Tibial nerve (tissue), 4 donors: ENCODE results near the gene RHEB. TPM values are rescaled to one million over a fixed set of nuclear protein-coding genes. Genes with fewer than 3 reads are reported as not detected.
A peak's percentile ranks its signal among the peaks of the same experiment; 100 is the strongest.

Experiments used
- DNase-seq, 2 donors: peaks; one replicate each; pipeline ENCODE4 v3.0.0-alpha.2; 2019; ENCODE audit warnings: low spot score in 2 of 2
- H3K27ac ChIP-seq, 4 donors: fragments of 200-600 bp; sonication (generic) in 3 of 4; one replicate each; pipeline ENCODE4 v1.5.1; 2017 to 2019; ENCODE audit warnings: mild to moderate bottlenecking in 1 of 4
- H3K27me3 ChIP-seq, 2 donors: fragments of 200-600 bp; sonication (generic) in 1 of 2; one replicate each; pipeline versions ENCODE4 v1.5.1 to v1.6.0; 2017 to 2019
- H3K36me3 ChIP-seq, 3 donors: fragments of 200-600 bp; sonication (generic); one replicate each; pipeline ENCODE4 v1.5.1; 2018 to 2019
- H3K4me1 ChIP-seq, 4 donors: fragments of 200-600 bp; sonication (generic) in 3 of 4; one replicate each; pipeline ENCODE4 v1.5.1; 2017 to 2019
- H3K4me3 ChIP-seq, 4 donors: fragments of 200-600 bp; sonication (generic) in 3 of 4; one replicate each; pipeline ENCODE4 v1.5.1; 2017 to 2019; ENCODE audit warnings: mild to moderate bottlenecking in 1 of 4, moderate library complexity in 1 of 4
- H3K9me3 ChIP-seq, 4 donors: fragments of 200-600 bp; sonication (generic) in 3 of 4; one replicate each; pipeline ENCODE4 v1.5.1; 2017 to 2019
- CTCF ChIP-seq, 5 experiments: fragments of 200-600 bp in 3 of 5; fragments of 450-650 bp in 2 of 5; sonication (generic) in 3 of 5; IDR thresholded peaks; one replicate each; pipeline ENCODE4 v1.5.1; 2016 to 2019; ENCODE audit warnings: antibody characterized with exemption in 5 of 5, mild to moderate bottlenecking in 3 of 5, moderate library complexity in 2 of 5
- EP300 ChIP-seq, 2 donors: sonication (generic); formaldehyde crosslinking; IDR thresholded peaks; one replicate each; pipeline ENCODE4 v1.6.1; 2017; ENCODE audit warnings: antibody characterized with exemption in 2 of 2, mild to moderate bottlenecking in 1 of 2
- POLR2A ChIP-seq, 2 donors: fragments of 450-650 bp; IDR thresholded peaks; one replicate each; pipeline ENCODE4 v1.6.1; 2017; ENCODE audit warnings: antibody characterized with exemption in 2 of 2, mild to moderate bottlenecking in 2 of 2, moderate library complexity in 2 of 2
- WGBS, 2 donors: methylation state at CpG; one replicate each; pipeline ENCODE4 v1.1.5; 2018; 5-methylcytosine and 5-hydroxymethylcytosine counted together
- total RNA-seq, 4 donors: library from RNA; depleted of rRNA; stranded (reverse); fragments of >200 nt; gene quantifications; one replicate each; pipeline ENCODE4 v1.1.0, GENCODE V29; 2016

The RHEB gene
- total RNA-seq, 4 donors from 2014 or later, result 95.4 to 128 (median 103) TPM

- DNase-seq, result no peak
- peaks cover 0 to 48% (median 41%) of the 10 kb centered on the region in 4 donors for H3K4me1 ChIP-seq
- no peaks in the 10 kb centered on the region for H3K27me3 ChIP-seq
- H3K27ac ChIP-seq, result peak overlapping the region in 2 of 4 donors; percentile 41 to 89
- WGBS, 2 donors, result 91 to 92% methylated on average over 16 of the region's 16 CpGs
- H3K4me3 ChIP-seq, result no peak overlapping the region
- no peaks in the 10 kb centered on the region for H3K9me3 ChIP-seq
- H3K36me3 ChIP-seq, result no peaks in the 10 kb centered on the region
- TF ChIP-seq CTCF (IDR thresholded peaks at IDR 0.05) (no peak), POLR2A (IDR thresholded peaks at IDR 0.05) (no peak), EP300 (IDR thresholded peaks at IDR 0.05) (no peak)
Observed at GRCh38 chr7:151430391-151431205, 89.1 kb downstream of the RHEB start.

- no peak overlapping the region for H3K4me3 ChIP-seq
- peaks cover 0 to 53% (median 41%) of the 10 kb centered on the region in 4 donors for H3K4me1 ChIP-seq
- H3K27me3 ChIP-seq, result no peaks in the 10 kb centered on the region
- no peaks in the 10 kb centered on the region for H3K9me3 ChIP-seq
- H3K36me3 ChIP-seq, result no peaks in the 10 kb centered on the region
- TF ChIP-seq CTCF (IDR thresholded peaks at IDR 0.05) (no peak), POLR2A (IDR thresholded peaks at IDR 0.05) (no peak), EP300 (IDR thresholded peaks at IDR 0.05) (no peak)
- 48 to 55% methylated on average over 8 to 10 of the region's 10 CpGs for WGBS, 2 donors
- peak overlapping the region in 3 of 4 donors; percentile 59 to 89 (median 82) for H3K27ac ChIP-seq
- no peak for DNase-seq
Observed at GRCh38 chr7:151429560-151430331, 89.9 kb downstream of the RHEB start.

- Histone ChIP-seq H3K9me3 (no peaks in the 10 kb centered on the region), H3K4me3 (no peak overlapping the region), H3K27me3 (no peaks in the 10 kb centered on the region), H3K36me3 (no peaks in the 10 kb centered on the region), H3K27ac (peak overlapping the region; percentile 13 to 89 (median 70)), H3K4me1 (peaks cover 0 to 53% (median 41%) of the 10 kb centered on the region in 4 donors)
- whole genome bisulfite sequencing, 2 donors, result 74 to 87% methylated on average over 5 of the region's 5 CpGs
- no peak for DNase-seq
- TF ChIP-seq POLR2A (IDR thresholded peaks at IDR 0.05), result no peak
- TF ChIP-seq CTCF (IDR thresholded peaks at IDR 0.05), result no peak
- TF ChIP-seq EP300 (IDR thresholded peaks at IDR 0.05), result no peak
Observed at GRCh38 chr7:151429237-151429559, 90.5 kb downstream of the RHEB start.

GRCh38 chr7:151428378-151429236 is 91.1 kb downstream of the RHEB start:
- Histone ChIP-seq H3K27ac (peak overlapping the region; percentile 13 to 89 (median 70)), H3K4me3 (no peak overlapping the region), H3K27me3 (no peaks in the 10 kb centered on the region), H3K4me1 (peaks cover 0 to 53% (median 41%) of the 10 kb centered on the region in 4 donors), H3K36me3 (no peaks in the 10 kb centered on the region), H3K9me3 (no peaks in the 10 kb centered on the region)
- TF ChIP-seq EP300 (IDR thresholded peaks at IDR 0.05) (peak in 1 of 2 donors; percentile 8), CTCF (IDR thresholded peaks at IDR 0.05) (no peak)
- no peak for DNase-seq
- WGBS, 2 donors, result 29 to 30% methylated on average over 10 to 13 of the region's 13 CpGs
